H1 (cell line): ENCODE measurements around the gene MTF2. TPM values are rescaled to one million over a fixed set of nuclear protein-coding genes. Genes with fewer than 3 reads are reported as not detected.

Experiments used
- CTCF ChIA-PET: fragments of 300-600 bp; sonication (Branson Sonifier 250); formaldehyde crosslinking; loops from one replicate; lab custom pipeline; 2021; ENCODE audit not compliant: partially characterized antibody; lab: Charles Lee
- POLR2A ChIA-PET: fragments of 300-600 bp; sonication (Branson Sonifier 250); formaldehyde crosslinking; loops from one replicate; lab custom pipeline; 2021; ENCODE audit warnings: inconsistent platforms; ENCODE audit not compliant: partially characterized antibody; lab: Charles Lee
- DNase-seq, 2 experiments: peaks; one replicate each; pipeline versions ENCODE4 v3.0.0 to v3.0.0-alpha.2; 2010 to 2022; ENCODE audit warnings: low spot score in 2 of 2, low read depth in 1 of 2, mixed read lengths in 1 of 2
- FAIRE-seq: peaks from 2 replicates; lab custom pipeline; 2011; peaks lifted over from hg19 to GRCh38; lab: Jason Lieb, UNC
- H2AFZ ChIP-seq: 2 replicates; pipeline ENCODE4 v1.8.1; 2012; ENCODE audit warnings: low read length, inconsistent platforms
- H2AK5ac ChIP-seq: 2 replicates; pipeline ENCODE4 v1.6.1; 2013; ENCODE audit warnings: low read depth, low read length
- H2BK120ac ChIP-seq: replicated peaks from 2 replicates; pipeline ENCODE3; 2013; ENCODE audit warnings: low read depth, low read length, inconsistent platforms
- H2BK12ac ChIP-seq: 2 replicates; pipeline ENCODE4 v1.6.1; 2013; ENCODE audit warnings: low read depth, low read length
- H2BK15ac ChIP-seq: 2 replicates; pipeline ENCODE4 v1.6.1; 2013; ENCODE audit warnings: low read length
- H2BK20ac ChIP-seq: 2 replicates; pipeline ENCODE4 v1.6.1; 2013; ENCODE audit warnings: low read length
- H2BK5ac ChIP-seq: 2 replicates; pipeline ENCODE4 v1.6.1; 2013; ENCODE audit warnings: low read depth, low read length
- H3K14ac ChIP-seq: 2 replicates; pipeline ENCODE4 v1.6.1; 2013; ENCODE audit warnings: inconsistent platforms; ENCODE audit not compliant: insufficient read length
- H3K18ac ChIP-seq: 2 replicates; pipeline ENCODE4 v1.6.1; 2013; ENCODE audit warnings: low read length; ENCODE audit errors: extremely low read depth
- H3K23ac ChIP-seq: 2 replicates; pipeline ENCODE4 v1.6.1; 2013; ENCODE audit warnings: inconsistent platforms; ENCODE audit not compliant: insufficient read length
- H3K23me2 ChIP-seq: 2 replicates; pipeline ENCODE4 v1.6.1; 2013; ENCODE audit warnings: low read depth, low read length
- H3K27ac ChIP-seq: 2 replicates; pipeline ENCODE4 v1.6.1; 2011; ENCODE audit warnings: low read depth, low read length, inconsistent platforms
- H3K27me3 ChIP-seq, 4 experiments: replicated peaks in 1 of 4; 1 replicate in 1 of 4; 2 replicates in 3 of 4; pipeline versions ENCODE4 v1.6.1 to v1.8.1; 2011 to 2013; ENCODE audit warnings: low read length in 3 of 4, mild to moderate bottlenecking in 3 of 4, inconsistent platforms in 2 of 4, mixed read lengths in 2 of 4, moderate library complexity in 1 of 4; ENCODE audit not compliant: control insufficient read depth in 3 of 4, insufficient read depth in 3 of 4; ENCODE audit errors: extremely low read depth in 1 of 4
- H3K36me3 ChIP-seq, 4 experiments: 2 replicates each; pipeline versions ENCODE4 v1.6.1 to v1.8.1; 2011 to 2013; ENCODE audit warnings: mild to moderate bottlenecking in 4 of 4, low read length in 3 of 4, moderate library complexity in 2 of 4, control low read depth in 1 of 4, inconsistent platforms in 1 of 4; ENCODE audit not compliant: insufficient read depth in 4 of 4, control insufficient read depth in 2 of 4
- H3K4ac ChIP-seq: replicated peaks from 2 replicates; pipeline ENCODE3; 2013; ENCODE audit warnings: low read length, low read depth, mixed read lengths, inconsistent platforms; ENCODE audit not compliant: insufficient read length
- H3K4me1 ChIP-seq, 4 experiments: replicated peaks in 1 of 4; 1 replicate in 1 of 4; 2 replicates in 3 of 4; pipeline versions ENCODE4 v1.6.1 to v1.8.1; 2011 to 2013; ENCODE audit warnings: low read length in 3 of 4, inconsistent platforms in 2 of 4, mixed read lengths in 1 of 4; ENCODE audit not compliant: insufficient read depth in 4 of 4, control insufficient read depth in 3 of 4
- H3K4me2 ChIP-seq, 2 experiments: 2 replicates each; pipeline versions ENCODE4 v1.6.1 to v1.8.1; 2011 to 2013; ENCODE audit warnings: low read depth in 2 of 2, low read length in 2 of 2, control low read depth in 1 of 2, inconsistent platforms in 1 of 2, mild to moderate bottlenecking in 1 of 2; ENCODE audit not compliant: insufficient read depth in 1 of 2
- H3K4me3 ChIP-seq, 4 experiments: fragments of 200-600, 300-600 bp in 1 of 4; sonication (generic), shearing (Covaris generic), sonication (Bioruptor Twin) in 1 of 4; 2 replicates each; pipeline versions ENCODE4 v1.5.1 to v1.8.1; 2011 to 2016; ENCODE audit warnings: low read length in 4 of 4, low read depth in 3 of 4, control low read depth in 2 of 4, inconsistent platforms in 2 of 4, mild to moderate bottlenecking in 2 of 4, mixed read lengths in 1 of 4, moderate library complexity in 1 of 4; ENCODE audit not compliant: insufficient read depth in 2 of 4; ENCODE audit errors: extremely low read depth in 1 of 4
- H3K56ac ChIP-seq: replicated peaks from 2 replicates; pipeline ENCODE3; 2013; ENCODE audit warnings: low read depth, mild to moderate bottlenecking, mixed read lengths, low read length, inconsistent platforms; ENCODE audit not compliant: insufficient read length
- H3K79me1 ChIP-seq: 2 replicates; pipeline ENCODE4 v1.6.1; 2013; ENCODE audit warnings: low read depth, low read length, control low read depth
- H3K79me2 ChIP-seq, 2 experiments: 2 replicates each; pipeline versions ENCODE4 v1.6.1 to v1.8.1; 2012 to 2013; ENCODE audit warnings: low read length in 2 of 2, mild to moderate bottlenecking in 2 of 2, inconsistent platforms in 1 of 2; ENCODE audit not compliant: insufficient read depth in 2 of 2, control insufficient read depth in 1 of 2
- H3K9ac ChIP-seq, 4 experiments: replicated peaks in 1 of 4; 1 replicate in 1 of 4; 2 replicates in 3 of 4; pipeline versions ENCODE4 v1.6.1 to v1.8.1; 2011 to 2013; ENCODE audit warnings: low read depth in 3 of 4, low read length in 3 of 4, control low read depth in 2 of 4, mild to moderate bottlenecking in 2 of 4, moderate library complexity in 2 of 4, inconsistent platforms in 1 of 4; ENCODE audit errors: extremely low read depth in 1 of 4
- H3K9me3 ChIP-seq, 2 experiments: 2 replicates each; pipeline versions ENCODE4 v1.6.1 to v1.8.1; 2012 to 2013; ENCODE audit warnings: mild to moderate bottlenecking in 2 of 2, moderate library complexity in 2 of 2, control low read depth in 1 of 2, inconsistent platforms in 1 of 2, low read depth in 1 of 2, low read length in 1 of 2, mixed read lengths in 1 of 2; ENCODE audit not compliant: insufficient read depth in 2 of 2
- H4K20me1 ChIP-seq, 2 experiments: replicated peaks in 1 of 2; 2 replicates each; pipeline versions ENCODE3 to v1.8.1; 2011 to 2013; ENCODE audit warnings: inconsistent platforms in 2 of 2, low read length in 2 of 2, mild to moderate bottlenecking in 1 of 2; ENCODE audit not compliant: insufficient read depth in 2 of 2, control insufficient read depth in 1 of 2
- H4K5ac ChIP-seq: 2 replicates; pipeline ENCODE4 v1.6.1; 2013; ENCODE audit warnings: low read length, low read depth, mixed read lengths, inconsistent platforms; ENCODE audit not compliant: insufficient read length
- H4K8ac ChIP-seq: 2 replicates; pipeline ENCODE4 v1.8.0; 2013; ENCODE audit warnings: mild to moderate bottlenecking, moderate library complexity, low read length, inconsistent platforms; ENCODE audit not compliant: insufficient read depth; ENCODE audit errors: extremely low read depth
- H4K91ac ChIP-seq: replicated peaks from 2 replicates; pipeline ENCODE3; 2013; ENCODE audit warnings: low read length, mixed read lengths, inconsistent platforms; ENCODE audit not compliant: insufficient read length
- JUND ChIP-seq: IDR thresholded peaks from 2 replicates; pipeline ENCODE4 v1.6.1; 2011; ENCODE audit warnings: mild to moderate bottlenecking, improper control_type of control experiment, low read length
- WGBS, 2 experiments: shearing (Covaris generic) in 1 of 2; methylation state at CpG; one replicate each; pipeline versions ENCODE4 v1.1.6 to v1.1.7; 2013 to 2015; ENCODE audit warnings: low lambda C conversion rate in 2 of 2, mixed read lengths in 2 of 2, inconsistent platforms in 1 of 2, low coverage in 1 of 2, missing lambda C conversion rate in 1 of 2; ENCODE audit not compliant: insufficient replicate concordance in 2 of 2, insufficient coverage in 1 of 2, insufficient read length in 1 of 2; ENCODE audit errors: extremely low coverage in 1 of 2, missing lambda C conversion rate in 1 of 2; 5-methylcytosine and 5-hydroxymethylcytosine counted together
- polyA plus RNA-seq, 7 experiments: library from polyadenylated mRNA; depleted of rRNA in 3 of 7; stranded (reverse) in 5 of 7; unstranded in 2 of 7; fragments of >200 nt in 5 of 7; fragments of 200-250 nt in 2 of 7; gene quantifications; 1 replicate in 5 of 7; 2 replicates in 1 of 7; 4 replicates in 1 of 7; pipeline versions ENCODE4 v1.2.1 to v1.2.3, GENCODE V29; 2011 to 2013; ENCODE audit warnings: missing spikeins in 2 of 7, mixed read lengths in 2 of 7
- total RNA-seq: library from RNA; stranded (reverse); fragmentation: NEBNext Ultra II Directional; extraction: Animal tissue kit (Norgen Biotek cat#: 25700); gene quantifications from 2 replicates; pipeline ENCODE4 v1.2.1, GENCODE V29; 2021

The MTF2 gene
- total and polyA plus RNA-seq, 2 of the 8 experiments (the other 6 are each of a cell fraction or from before 2014, with no cell fraction given), result 72.1 to 102 TPM

DNA sequence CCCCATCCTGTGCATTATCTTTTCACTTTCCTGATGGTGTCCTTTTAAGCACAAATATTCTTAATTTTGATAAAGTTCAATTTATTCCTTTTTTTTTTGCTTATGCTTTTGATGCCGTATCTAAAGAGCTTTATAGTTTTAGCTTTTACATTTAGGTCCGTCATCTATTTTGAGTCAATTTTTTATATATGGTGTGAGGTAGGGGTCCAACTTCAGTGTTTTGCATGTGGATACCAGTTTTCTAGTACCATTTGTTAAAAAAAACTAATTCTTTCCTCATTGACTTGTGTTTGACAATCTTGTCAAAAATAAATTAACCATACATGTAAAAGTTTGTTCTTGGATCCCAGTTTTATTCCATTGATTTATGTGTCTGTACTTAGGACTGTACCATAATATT lies 4.9 kb downstream of the MTF2 start:
- H2BK20ac ChIP-seq, result no peak overlapping the region
- H3K9me3 ChIP-seq, result peaks cover 3 to 9% of the 10 kb centered on the region in 2 experiments; a peak in 2 of 4 replicates
- H3K79me2 ChIP-seq, result peaks cover 81 to 99% of the 10 kb centered on the region in 2 experiments
- no peak overlapping the region for H2BK120ac ChIP-seq
- no peak overlapping the region for H2AFZ ChIP-seq
- H3K4me2 ChIP-seq, result no peak overlapping the region
- no peak overlapping the region for H2BK15ac ChIP-seq
- H2BK5ac ChIP-seq, result no peak overlapping the region
- DNase-seq (no peak), FAIRE-seq (no peak)
- H3K23me2 ChIP-seq, result peaks cover 2% of the 10 kb centered on the region; the same call in 1 of the 2 replicates
- no peak overlapping the region for H4K5ac ChIP-seq
- H2AK5ac ChIP-seq, result no peak overlapping the region
- no peak overlapping the region for H3K27ac ChIP-seq
- H3K4ac ChIP-seq, result no peak overlapping the region
- no peak overlapping the region for H4K91ac ChIP-seq
- no peaks in the 10 kb centered on the region for H3K79me1 ChIP-seq
- no peak for TF ChIP-seq JUND
- H3K27me3 ChIP-seq, result no peaks in the 10 kb centered on the region
- no peak overlapping the region for H3K23ac ChIP-seq
- H3K56ac ChIP-seq, result no peak overlapping the region
- peaks cover 0 to 7% (median 2%) of the 10 kb centered on the region in 4 experiments; a peak in 3 of 7 replicates for H3K4me1 ChIP-seq
- no peak overlapping the region for H3K9ac ChIP-seq
- no peak overlapping the region for H3K14ac ChIP-seq
- ChIA-PET CTCF (interaction anchor here (1.4 kb wide), 1 partner anchor 10 kb away, joined by 3 read pairs; no protein-coding TSS in a partner anchor), POLR2A (interaction anchor here (1.0 kb wide), 1 partner anchor 18 kb away, joined by 3 read pairs; no protein-coding TSS in a partner anchor)
- WGBS, 2 experiments, result 97% methylated on average over 2 of the region's 2 CpGs; no CpG with 5 or more reads in 1 of the 2 experiments
- H3K36me3 ChIP-seq, result peaks cover 0 to 53% (median 21%) of the 10 kb centered on the region in 4 experiments; a peak in 6 of 8 replicates
- no peak overlapping the region for H4K8ac ChIP-seq
- no peak overlapping the region for H2BK12ac ChIP-seq
- H3K4me3 ChIP-seq, result no peak overlapping the region
- H4K20me1 ChIP-seq, result peaks cover 19 to 20% of the 10 kb centered on the region in 2 experiments
- H3K18ac ChIP-seq, result no peak overlapping the region
